HG03108 (cell line): ENCODE results near the gene CISTR.
"Not testable (repeated sequence)": the region's sequence is repeated elsewhere in the genome, so short reads cannot be mapped to it uniquely, and the experiment has no call there.

Source experiments
- ATAC-seq: cut with Tn5 transposase; IDR thresholded peaks from one replicate; pipeline ENCODE4 v1.9.1; 2021; ENCODE audit warnings: moderate library complexity; ENCODE audit not compliant: unreplicated experiment

CISTR gene

GRCh38 chr12:53722450-53723041, 29.2 kb downstream of the CISTR start:
- ATAC-seq = no peak

GRCh38 chr12:53720946-53721345, 30.8 kb downstream of the CISTR start:
- ATAC-seq = no peak

GRCh38 chr12:53719649-53720048, 32.1 kb downstream of the CISTR start:
- ATAC-seq = no peak

GRCh38 chr12:53718567-53718966, 33.2 kb downstream of the CISTR start:
- ATAC-seq = not testable (repeated sequence)

GRCh38 chr12:53717319-53717718, 34.5 kb downstream of the CISTR start:
- no peak for ATAC-seq

GRCh38 chr12:53714004-53714403, 37.8 kb downstream of the CISTR start:
- ATAC-seq = no peak

GRCh38 chr12:53713516-53713915, 38.3 kb downstream of the CISTR start:
- no peak for ATAC-seq

- no peak for ATAC-seq
Observed at GRCh38 chr12:53712059-53712643, 39.6 kb downstream of the CISTR start.

- ATAC-seq = no peak
Observed at GRCh38 chr12:53710091-53710490, 41.7 kb downstream of the CISTR start.

GRCh38 chr12:53709671-53710070, 42.1 kb downstream of the CISTR start:
- no peak for ATAC-seq

- ATAC-seq = no peak
Observed at GRCh38 chr12:53706080-53706479, 45.7 kb downstream of the CISTR start.

GRCh38 chr12:53703756-53704155, 48.0 kb downstream of the CISTR start:
- ATAC-seq = no peak

- ATAC-seq = peak; percentile 70
Observed at GRCh38 chr12:53701518-53702264, 50.1 kb downstream of the CISTR start.

- ATAC-seq = no peak
Observed at GRCh38 chr12:53700567-53700966, 51.2 kb downstream of the CISTR start.

- ATAC-seq = no peak
Observed at GRCh38 chr12:53699678-53700025, 52.1 kb downstream of the CISTR start.

- ATAC-seq = no peak
Observed at GRCh38 chr12:53698948-53699677, 52.7 kb downstream of the CISTR start.

- no peak for ATAC-seq
Observed at GRCh38 chr12:53696655-53697331, 55.0 kb downstream of the CISTR start.
